Measurements from ENCODE around the gene OR51Q1. TPM values are rescaled to one million over a fixed set of nuclear protein-coding genes. Genes with fewer than 3 reads are reported as not detected.

The OR51Q1 gene
- total RNA-seq, 1 experiment from 2014 or later: not detected

GRCh38 chr11:5467527-5467926 is 45.6 kb downstream of the OR51Q1 start:
- H3K27ac ChIP-seq: no peak overlapping the region
- peaks cover 2% of the 10 kb centered on the region; the same call in 1 of the 2 replicates for H3K27me3 ChIP-seq
- H3K4me1 ChIP-seq: no peaks in the 10 kb centered on the region
- no peaks in the 10 kb centered on the region for H3K9me3 ChIP-seq (replicated peaks)
- no peak for DNase-seq
- no peak overlapping the region for H3K4me3 ChIP-seq
- H3K36me3 ChIP-seq: no peaks in the 10 kb centered on the region

Other genes starting within 250 kb of the OR51Q1 start
- gene OR51V1, start 221.4 kb upstream of the OR51Q1 start, total RNA-seq (2014; rRNA removed; shearing (Covaris generic)): not detected in 2 replicates
- gene HBB, start 195.0 kb upstream of the OR51Q1 start, total RNA-seq (2014; rRNA removed; shearing (Covaris generic)): not detected in 2 replicates
- not detected in 2 replicates for gene HBD, start 187.6 kb upstream of the OR51Q1 start, total RNA-seq (2014; rRNA removed; shearing (Covaris generic))
- gene HBG1, start 172.3 kb upstream of the OR51Q1 start, total RNA-seq (2014; rRNA removed; shearing (Covaris generic)): not detected in 2 replicates
- not detected in 2 replicates for gene HBG2, start 167.3 kb upstream of the OR51Q1 start, total RNA-seq (2014; rRNA removed; shearing (Covaris generic))
- 0.26 TPM in 1 of 2 replicates, not detected in the other for gene HBE1, start 152.2 kb upstream of the OR51Q1 start, total RNA-seq (2014; rRNA removed; shearing (Covaris generic))
- not detected in 2 replicates for gene OR51B4, start 120.2 kb upstream of the OR51Q1 start, total RNA-seq (2014; rRNA removed; shearing (Covaris generic))
- not detected in 2 replicates for gene OR51B2, start 97.8 kb upstream of the OR51Q1 start, total RNA-seq (2014; rRNA removed; shearing (Covaris generic))
- 0.28 TPM in 1 of 2 replicates, not detected in the other for gene OR51B5, start 78.6 kb upstream of the OR51Q1 start, total RNA-seq (2014; rRNA removed; shearing (Covaris generic))
- gene OR51B6, start 70.6 kb upstream of the OR51Q1 start, total RNA-seq (2014; rRNA removed; shearing (Covaris generic)): not detected in 2 replicates
- gene OR51M1, start 38.3 kb upstream of the OR51Q1 start, total RNA-seq (2014; rRNA removed; shearing (Covaris generic)): not detected in 2 replicates
- not detected in 2 replicates for gene OR51I1, start 19.4 kb downstream of the OR51Q1 start, total RNA-seq (2014; rRNA removed; shearing (Covaris generic))
- not detected in 2 replicates for gene OR51I2, start 27.2 kb downstream of the OR51Q1 start, total RNA-seq (2014; rRNA removed; shearing (Covaris generic))
- not detected in 2 replicates for gene OR52D1, start 66.6 kb downstream of the OR51Q1 start, total RNA-seq (2014; rRNA removed; shearing (Covaris generic))
- not detected in 2 replicates for gene UBQLN3, start 87.8 kb downstream of the OR51Q1 start, total RNA-seq (2014; rRNA removed; shearing (Covaris generic))
- not detected in 2 replicates for gene UBQLNL, start 94.6 kb downstream of the OR51Q1 start, total RNA-seq (2014; rRNA removed; shearing (Covaris generic))
- not detected in 2 replicates for gene OR52H1, start 126.4 kb downstream of the OR51Q1 start, total RNA-seq (2014; rRNA removed; shearing (Covaris generic))
- gene OR52B6, start 158.8 kb downstream of the OR51Q1 start, total RNA-seq (2014; rRNA removed; shearing (Covaris generic)): not detected in 2 replicates
- gene TRIM6, start 174.5 kb downstream of the OR51Q1 start, total RNA-seq (2014; rRNA removed; shearing (Covaris generic)): not detected in 2 replicates
- gene TRIM34, start 202.9 kb downstream of the OR51Q1 start, total RNA-seq (2014; rRNA removed; shearing (Covaris generic)): not detected in 2 replicates